T47D (cell line): ENCODE results near the gene WDHD1.
A peak's percentile ranks its signal among the peaks of the same experiment; 100 is the strongest.
"Not testable (repeated sequence)": the region's sequence is repeated elsewhere in the genome, so short reads cannot be mapped to it uniquely, and the experiment has no call there.

Source experiments
- DNase-seq, 2 experiments: peaks; one replicate each; pipeline versions ENCODE4 v3.0.0 to v3.0.0-alpha.2; 2011 to 2012; ENCODE audit warnings: low read depth in 1 of 2, low spot score in 1 of 2
- JUND ChIP-seq: IDR thresholded peaks from 2 replicates; pipeline ENCODE4 v1.6.1; 2012; ENCODE audit warnings: low read depth
- in situ Hi-C: cut with HindIII; loops from 2 replicates; pipeline ENCODE4 v1.10.0; 2016; ENCODE audit warnings: low sequenced_read_pairs, low pct_unique_long_range_greater_than_20kb

The WDHD1 gene

GRCh38 chr14:55057919-55058318 is 31.0 kb upstream of the WDHD1 start:
- in situ Hi-C loops = no loop called here
- DNase-seq = no peak
- no peak for TF ChIP-seq JUND

GRCh38 chr14:55054098-55054497 is 27.2 kb upstream of the WDHD1 start:
- no peak for DNase-seq
- in situ Hi-C loops = no loop called here
- no peak for TF ChIP-seq JUND

- TF ChIP-seq JUND = no peak
- in situ Hi-C loops = no loop called here
- no peak for DNase-seq
Measured at GRCh38 chr14:55053500-55053899, 26.6 kb upstream of the WDHD1 start.

- peak; percentile 35 to 71 for DNase-seq
- in situ Hi-C loops = no loop called here
- peak; percentile 65 for TF ChIP-seq JUND
Measured at GRCh38 chr14:55053018-55053417, 26.1 kb upstream of the WDHD1 start.

GRCh38 chr14:55052269-55052930 is 25.5 kb upstream of the WDHD1 start:
- in situ Hi-C loops = no loop called here
- DNase-seq = peak; percentile 32 to 35
- TF ChIP-seq JUND = no peak

GRCh38 chr14:55051423-55052268 is 24.7 kb upstream of the WDHD1 start, which contains the start of gene MAPK1IP1L:
Gene MAPK1IP1L, plus strand, starts transcription at chr14:55051647. Its CDS starts 10,037 bp downstream, at chr14:55061684.
- in situ Hi-C loops = no loop called here
- DNase-seq = peak; percentile 90 to 96
- TF ChIP-seq JUND = no peak

- in situ Hi-C loops = no loop called here
- DNase-seq = no peak
- TF ChIP-seq JUND = no peak
Measured at GRCh38 chr14:55051165-55051422, 24.2 kb upstream of the WDHD1 start.

- no peak for TF ChIP-seq JUND
- in situ Hi-C loops = no loop called here
- no peak for DNase-seq
Measured at GRCh38 chr14:55048900-55049436, 22.1 kb upstream of the WDHD1 start.

- TF ChIP-seq JUND = no peak
- DNase-seq = no peak
- in situ Hi-C loops = no loop called here
Measured at GRCh38 chr14:55047301-55048053, 20.6 kb upstream of the WDHD1 start.

- in situ Hi-C loops = no loop called here
- TF ChIP-seq JUND = no peak
- DNase-seq = no peak
Measured at GRCh38 chr14:55045087-55045486, 18.2 kb upstream of the WDHD1 start.

- in situ Hi-C loops = no loop called here
- no peak for TF ChIP-seq JUND
- no peak for DNase-seq
Measured at GRCh38 chr14:55043528-55043927, 16.6 kb upstream of the WDHD1 start.

- in situ Hi-C loops = no loop called here
- DNase-seq = no peak
- no peak for TF ChIP-seq JUND
Measured at GRCh38 chr14:55038708-55039107, 11.8 kb upstream of the WDHD1 start.

GRCh38 chr14:55037995-55038394 is 11.1 kb upstream of the WDHD1 start:
- in situ Hi-C loops, DNase-seq: not testable (repeated sequence)
